ENCODE measurements around the gene TFAP2D.

TFAP2D gene

GRCh38 chr6:50713226-50713625 lies at the start of gene TFAP2D:
TSS of gene TFAP2D (plus strand) at chr6:50713526. CDS start at chr6:50714056, 530 bp downstream.
- no peak for DNase-seq (ENCODE audit: low read depth)

GRCh38 chr6:50663806-50664205 lies 49.5 kb upstream of the TFAP2D start:
- no peak for DNase-seq (ENCODE audit: low read depth)

GRCh38 chr6:50666089-50666488 lies 47.2 kb upstream of the TFAP2D start:
- DNase-seq (ENCODE audit: low read depth): no peak

GRCh38 chr6:50681213-50681824 lies 32.0 kb upstream of the TFAP2D start:
- no peak for DNase-seq (ENCODE audit: low read depth)

GRCh38 chr6:50689210-50689609 lies 24.1 kb upstream of the TFAP2D start:
- DNase-seq (ENCODE audit: low read depth): no peak

- no peak for DNase-seq (ENCODE audit: low read depth)
Observed at GRCh38 chr6:50691814-50692495, 21.4 kb upstream of the TFAP2D start.

GRCh38 chr6:50698546-50698945 lies 14.8 kb upstream of the TFAP2D start:
- no peak for DNase-seq (ENCODE audit: low read depth)

GRCh38 chr6:50699051-50699775 lies 14.1 kb upstream of the TFAP2D start:
- no peak for DNase-seq (ENCODE audit: low read depth)

- no peak for DNase-seq (ENCODE audit: low read depth)
Observed at GRCh38 chr6:50706575-50706974, 6.8 kb upstream of the TFAP2D start.

- DNase-seq (ENCODE audit: low read depth): no peak
Observed at GRCh38 chr6:50707191-50707590, 6.1 kb upstream of the TFAP2D start.

- DNase-seq (ENCODE audit: low read depth): no peak
Observed at GRCh38 chr6:50707652-50708300, 5.5 kb upstream of the TFAP2D start.

- DNase-seq (ENCODE audit: low read depth): no peak
Observed at GRCh38 chr6:50708664-50709365, 4.5 kb upstream of the TFAP2D start.

GRCh38 chr6:50709366-50709734 lies 4.0 kb upstream of the TFAP2D start:
- no peak for DNase-seq (ENCODE audit: low read depth)

GRCh38 chr6:50711686-50712085 lies 1.6 kb upstream of the TFAP2D start:
- no peak for DNase-seq (ENCODE audit: low read depth)

GRCh38 chr6:50712291-50712690 lies 1.0 kb upstream of the TFAP2D start:
- DNase-seq (ENCODE audit: low read depth): no peak

- no peak for DNase-seq (ENCODE audit: low read depth)
Observed at GRCh38 chr6:50713977-50714486, 706 bp downstream of the TFAP2D start.

GRCh38 chr6:50714487-50715379 lies 1.4 kb downstream of the TFAP2D start:
- no peak for DNase-seq (ENCODE audit: low read depth)

GRCh38 chr6:50716899-50717509 lies 3.7 kb downstream of the TFAP2D start:
- no peak for DNase-seq (ENCODE audit: low read depth)

- DNase-seq (ENCODE audit: low read depth): no peak
Observed at GRCh38 chr6:50717734-50718457, 4.6 kb downstream of the TFAP2D start.

GRCh38 chr6:50718566-50718965 lies 5.2 kb downstream of the TFAP2D start:
- no peak for DNase-seq (ENCODE audit: low read depth)
